B cell (primary cell): Measurements from ENCODE around the gene SCUBE1. TPM values are rescaled to one million over a fixed set of nuclear protein-coding genes. Genes with fewer than 3 reads are reported as not detected.

Experiments
- ATAC-seq: fragments of 200-7000 bp; cut with Tn5 transposase; one replicate; pipeline ENCODE4 v1.10.0; 2021; ENCODE audit warnings: low read depth, mild to moderate bottlenecking, moderate number of reproducible peaks, moderate library complexity
- CTCF ChIA-PET: fragments of 350-600 bp; sonication (Branson Sonifier 250); formaldehyde crosslinking; loops from one replicate; lab custom pipeline; 2021; ENCODE audit warnings: antibody characterized with exemption, inconsistent platforms; lab: Charles Lee
- POLR2A ChIA-PET: fragments of 350-600 bp; sonication (Branson Sonifier 250); formaldehyde crosslinking; loops from one replicate; lab custom pipeline; 2021; ENCODE audit warnings: antibody characterized with exemption; lab: Charles Lee
- DNase-seq: peaks from one replicate; pipeline ENCODE4 v3.0.0; 2013
- H2AFZ ChIP-seq: 2 replicates; pipeline ENCODE4 v1.6.1; 2012; ENCODE audit warnings: mild to moderate bottlenecking, low read depth, low read length; ENCODE audit not compliant: insufficient read depth, poor library complexity, severe bottlenecking
- H3K27ac ChIP-seq, 2 donors: 1 replicate in 1 of 2; 2 replicates in 1 of 2; pipeline ENCODE4 v1.5.1; 2012 to 2013; ENCODE audit warnings: low read length in 2 of 2, mild to moderate bottlenecking in 2 of 2, moderate library complexity in 1 of 2
- H3K27me3 ChIP-seq, 4 experiments: fragments of 200-600 bp in 1 of 4; sonication (generic) in 1 of 4; replicated peaks in 1 of 4; 1 replicate in 2 of 4; 2 replicates in 2 of 4; pipeline versions ENCODE4 v1.6.1 to v1.7.0; 2013 to 2016; ENCODE audit warnings: low read length in 3 of 4, mild to moderate bottlenecking in 2 of 4, mixed read lengths in 1 of 4, moderate library complexity in 1 of 4; ENCODE audit not compliant: insufficient read depth in 4 of 4, control insufficient read depth in 3 of 4; ENCODE audit errors: control extremely low read depth in 1 of 4
- H3K36me3 ChIP-seq, 2 experiments: replicated peaks in 1 of 2; 1 replicate in 1 of 2; 2 replicates in 1 of 2; pipeline versions ENCODE4 v1.6.1 to v1.7.1; 2013; ENCODE audit warnings: low read length in 1 of 2; ENCODE audit not compliant: insufficient read depth in 2 of 2, control insufficient read depth in 1 of 2; ENCODE audit errors: control extremely low read depth in 1 of 2, extremely low read depth in 1 of 2
- H3K4me1 ChIP-seq, 2 donors: fragments of 200-600 bp in 1 of 2; sonication (generic) in 1 of 2; 1 replicate in 1 of 2; 2 replicates in 1 of 2; pipeline versions ENCODE4 v1.5.1 to v1.6.1; 2013 to 2017; ENCODE audit warnings: low read length in 2 of 2; ENCODE audit not compliant: control insufficient read depth in 2 of 2, insufficient read depth in 2 of 2
- H3K4me2 ChIP-seq: replicated peaks from 2 replicates; pipeline ENCODE3; 2012; ENCODE audit warnings: mild to moderate bottlenecking, low read depth, low read length; ENCODE audit not compliant: poor library complexity, severe bottlenecking
- H3K4me3 ChIP-seq, 5 experiments: fragments of 200-600 bp in 1 of 5; sonication (generic) in 1 of 5; 1 replicate in 3 of 5; 2 replicates in 2 of 5; pipeline versions ENCODE4 v1.5.1 to v1.7.0; 2011 to 2016; ENCODE audit warnings: low read length in 4 of 5, mild to moderate bottlenecking in 4 of 5, low read depth in 2 of 5, control low read depth in 1 of 5, moderate library complexity in 1 of 5; ENCODE audit not compliant: insufficient read depth in 1 of 5; ENCODE audit errors: control extremely low read depth in 1 of 5, extremely low read depth in 1 of 5
- H3K79me2 ChIP-seq: fragments of 200-600 bp; sonication (generic); one replicate; pipeline ENCODE4 v1.6.0; 2016; ENCODE audit warnings: low read length; ENCODE audit not compliant: control insufficient read depth, insufficient read depth
- H3K9ac ChIP-seq: fragments of 200-600 bp; sonication (generic); 2 replicates; pipeline ENCODE4 v1.6.1; 2017; ENCODE audit warnings: mild to moderate bottlenecking, low read length, moderate library complexity
- H3K9me3 ChIP-seq, 3 donors: one replicate each; pipeline versions ENCODE4 v1.6.1 to v1.7.1; 2013; ENCODE audit warnings: low read length in 2 of 3; ENCODE audit not compliant: control insufficient read depth in 2 of 3, insufficient read depth in 1 of 3; ENCODE audit errors: control extremely low read depth in 1 of 3
- H4K20me1 ChIP-seq: 2 replicates; pipeline ENCODE4 v1.6.0; 2012; ENCODE audit warnings: mild to moderate bottlenecking, low read length; ENCODE audit not compliant: insufficient read depth, control insufficient read depth, poor library complexity, severe bottlenecking
- H3K27ac Mint-ChIP-seq: one replicate; pipeline ENCODE4 v1.8.0; 2021; ENCODE audit warnings: mixed read lengths
- H3K27me3 Mint-ChIP-seq: one replicate; pipeline ENCODE4 v1.8.0; 2021; ENCODE audit warnings: mixed read lengths
- H3K4me1 Mint-ChIP-seq: one replicate; pipeline ENCODE4 v1.8.0; 2021; ENCODE audit warnings: mixed read lengths
- H3K4me3 Mint-ChIP-seq: one replicate; pipeline ENCODE4 v1.8.0; 2021; ENCODE audit warnings: mixed read lengths
- H3K9me3 Mint-ChIP-seq: one replicate; pipeline ENCODE4 v1.8.0; 2022; ENCODE audit warnings: mixed read lengths; ENCODE audit not compliant: insufficient read depth
- CTCF ChIP-seq: fragments of 200-600 bp; IDR thresholded peaks from one replicate; pipeline ENCODE4 v1.8.0; 2022; ENCODE audit warnings: antibody characterized with exemption, mild to moderate bottlenecking
- EZH2 ChIP-seq: IDR thresholded peaks from 2 replicates; pipeline ENCODE4 v1.6.1; 2012; ENCODE audit warnings: borderline replicate concordance, low read depth, mild to moderate bottlenecking, moderate library complexity, low read length; ENCODE audit not compliant: insufficient read depth, poor library complexity, severe bottlenecking
- WGBS: methylation state at CpG from one replicate; pipeline ENCODE4 v1.1.5; 2013; ENCODE audit warnings: missing lambda C conversion rate; ENCODE audit not compliant: insufficient coverage; 5-methylcytosine and 5-hydroxymethylcytosine counted together
- intact Hi-C: fragments of 100-400 bp; cut with micrococcal nuclease; formaldehyde crosslinking; loops from one replicate; pipeline ENCODE4 v1.10.0; 2022
- polyA plus RNA-seq: library from polyadenylated mRNA; depleted of rRNA; stranded (reverse); fragments of >200 nt; gene quantifications from 2 replicates; pipeline ENCODE4 v1.2.3, GENCODE V29; 2012
- total RNA-seq, 2 donors: library from RNA; stranded (reverse); fragments of 120-200 nt in 1 of 2; gene quantifications; 1 replicate in 1 of 2; 2 replicates in 1 of 2; pipeline versions ENCODE4 v1.2.3 to v1.2.4, GENCODE V29; 2013 to 2022

Gene SCUBE1
- total and polyA plus RNA-seq, 2 donors (not counting 1 experiment from before 2014, with no cell fraction given), result not detected

DNA sequence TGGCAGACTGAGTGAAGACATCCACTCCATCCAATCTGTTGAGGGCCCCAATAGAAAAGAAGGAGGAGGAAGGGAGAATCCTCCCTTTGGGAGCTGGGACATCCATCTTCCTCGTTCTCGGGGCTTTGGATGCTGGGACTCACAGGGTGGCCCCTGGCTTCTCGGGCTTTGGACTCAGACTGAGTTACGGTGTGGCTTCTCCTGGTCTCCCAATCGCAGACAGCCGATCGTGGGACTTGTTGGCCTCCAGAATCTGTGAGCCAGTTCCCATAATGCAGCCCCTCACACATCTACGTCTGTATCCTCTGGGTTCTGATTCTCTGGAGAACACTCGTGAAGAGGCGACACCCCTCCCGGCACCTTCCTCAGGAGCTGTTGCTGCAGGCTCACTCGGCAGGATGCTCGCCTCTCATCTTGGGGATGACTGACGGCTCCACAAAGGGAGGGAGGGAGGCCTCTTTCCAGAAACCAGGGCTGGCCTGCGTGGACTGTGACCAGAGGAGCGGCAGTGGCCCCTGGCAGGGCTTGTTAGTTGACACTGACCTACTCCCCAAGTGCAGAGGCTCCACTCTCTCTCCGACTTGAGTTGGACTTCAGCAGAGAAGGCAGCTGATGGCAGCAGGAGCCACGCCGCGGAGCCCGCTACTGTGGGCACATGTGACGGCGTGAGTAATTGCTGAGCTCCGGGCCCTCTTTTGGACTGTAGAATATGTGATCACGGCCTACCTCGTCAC, 141.5 kb downstream of the SCUBE1 start:
- DNase-seq (no peak), ATAC-seq (no peak)
- Mint-ChIP-seq H3K9me3 (no peaks in the 10 kb centered on the region), H3K27me3 (peaks cover 15% of the 10 kb centered on the region), H3K4me1 (peaks cover 3% of the 10 kb centered on the region), H3K4me3 (no peak overlapping the region), H3K27ac (no peak overlapping the region)
- Histone ChIP-seq H3K27ac (no peak overlapping the region), H3K36me3 (no peaks in the 10 kb centered on the region), H3K79me2 (no peaks in the 10 kb centered on the region), H3K4me3 (no peak overlapping the region), H2AFZ (no peak overlapping the region), H3K4me1 (peaks cover 0 to 5% of the 10 kb centered on the region in 2 donors), H4K20me1 (no peaks in the 10 kb centered on the region), H3K9ac (no peak overlapping the region), H3K4me2 (no peak overlapping the region), H3K27me3 (peaks cover 0 to 4% (median 1%) of the 10 kb centered on the region in 4 experiments), H3K9me3 (no peaks in the 10 kb centered on the region)
- intact Hi-C loops, result no loop called here
- TF ChIP-seq CTCF, result no peak
- no peak for TF ChIP-seq EZH2
- CTCF ChIA-PET, result no interaction called here
- POLR2A ChIA-PET, result interaction anchor here (0.7 kb wide), 1 partner anchor 11 kb away, joined by 4 read pairs; no protein-coding TSS in a partner anchor
- 95% methylated on average over 26 of the region's 26 CpGs for WGBS

DNA sequence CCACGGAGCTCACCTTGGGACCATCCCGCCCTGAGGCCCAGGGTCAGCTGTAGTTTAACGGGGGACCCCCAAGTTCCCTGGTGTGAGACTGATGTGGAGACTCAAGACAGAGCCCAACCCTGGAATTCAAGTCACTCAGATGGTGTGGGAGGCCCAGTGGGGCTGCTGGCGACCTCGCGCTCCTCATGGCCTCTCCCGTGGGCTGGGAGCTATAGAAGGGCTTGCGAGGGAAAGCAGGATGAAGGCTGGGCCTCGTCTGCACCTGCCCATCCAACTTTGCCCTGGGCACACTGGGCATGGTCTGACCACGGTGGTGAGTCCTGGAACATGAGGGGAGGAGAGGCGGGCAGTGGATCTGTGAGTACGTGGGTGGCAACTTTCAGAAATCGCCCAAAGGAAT, 142.6 kb downstream of the SCUBE1 start:
- Histone ChIP-seq H2AFZ (no peak overlapping the region), H3K4me3 (no peak overlapping the region), H3K27ac (no peak overlapping the region), H4K20me1 (no peaks in the 10 kb centered on the region), H3K4me1 (peaks cover 0 to 2% of the 10 kb centered on the region in 2 donors), H3K36me3 (no peaks in the 10 kb centered on the region), H3K9ac (no peak overlapping the region), H3K27me3 (peaks cover 0 to 4% (median 1%) of the 10 kb centered on the region in 4 experiments), H3K4me2 (no peak overlapping the region), H3K79me2 (no peaks in the 10 kb centered on the region), H3K9me3 (no peaks in the 10 kb centered on the region)
- intact Hi-C loops, result no loop called here
- ChIA-PET CTCF (no interaction called here), POLR2A (no interaction called here)
- H3K4me3 Mint-ChIP-seq, result no peak overlapping the region
- H3K27ac Mint-ChIP-seq, result no peak overlapping the region
- no peaks in the 10 kb centered on the region for H3K4me1 Mint-ChIP-seq
- DNase-seq (no peak), ATAC-seq (no peak)
- H3K27me3 Mint-ChIP-seq, result peaks cover 17% of the 10 kb centered on the region
- TF ChIP-seq CTCF, result no peak
- no peak for TF ChIP-seq EZH2
- no peaks in the 10 kb centered on the region for H3K9me3 Mint-ChIP-seq
- WGBS, result 86% methylated on average over 13 of the region's 13 CpGs
